A673 (cell line): ENCODE results near the gene HOXB8. TPM values are rescaled to one million over a fixed set of nuclear protein-coding genes. Genes with fewer than 3 reads are reported as not detected.

Experiments
- BruUV-seq: library from RNA; stranded (reverse); fragments of 400-500 nt; replicated peaks from 2 replicates; lab custom pipeline; 2021; lab: Mats Ljungman, UMichigan
- CTCF ChIA-PET: fragments of 300-600 bp; sonication (Branson Sonifier 250); formaldehyde crosslinking; loops from one replicate; lab custom pipeline; 2022; ENCODE audit warnings: antibody characterized with exemption; lab: Charles Lee
- POLR2A ChIA-PET: fragments of 300-600 bp; sonication (Branson Sonifier 250); formaldehyde crosslinking; loops from one replicate; lab custom pipeline; 2022; ENCODE audit warnings: antibody characterized with exemption; ENCODE audit not compliant: low non-redundant PET; lab: Charles Lee
- DNase-seq: peaks from one replicate; pipeline ENCODE4 v3.0.0-alpha.2; 2015; ENCODE audit warnings: low spot score
- H3K27ac ChIP-seq: fragments of 200-600 bp; sonication (generic); 2 replicates; pipeline ENCODE4 v1.5.1; 2016; ENCODE audit warnings: mixed run types, low read depth, mild to moderate bottlenecking, mixed read lengths, antibody characterized with exemption, low read length; ENCODE audit not compliant: poor library complexity, severe bottlenecking
- H3K27me3 ChIP-seq: fragments of 200-600 bp; sonication (generic); replicated peaks from 2 replicates; pipeline ENCODE4 v1.6.1; 2017; ENCODE audit warnings: mixed run types, low read depth, mild to moderate bottlenecking, mixed read lengths, antibody characterized with exemption, low read length; ENCODE audit not compliant: insufficient read depth, poor library complexity
- H3K36me3 ChIP-seq: fragments of 200-600 bp; sonication (generic); 2 replicates; pipeline ENCODE4 v1.6.1; 2016; ENCODE audit warnings: mixed run types, mild to moderate bottlenecking, mixed read lengths, antibody characterized with exemption, low read length; ENCODE audit not compliant: insufficient read depth, poor library complexity, severe bottlenecking
- H3K4me1 ChIP-seq: fragments of 200-600 bp; sonication (generic); 2 replicates; pipeline ENCODE4 v1.6.1; 2017; ENCODE audit warnings: mixed run types, mild to moderate bottlenecking, mixed read lengths, antibody characterized with exemption, low read length; ENCODE audit not compliant: insufficient read depth, poor library complexity, severe bottlenecking
- H3K4me3 ChIP-seq: fragments of 200-600 bp; sonication (generic); 2 replicates; pipeline ENCODE4 v1.5.1; 2016; ENCODE audit warnings: low read depth, mixed run types, mild to moderate bottlenecking, mixed read lengths, low read length; ENCODE audit not compliant: poor library complexity, severe bottlenecking
- H3K9me3 ChIP-seq: fragments of 200-600 bp; sonication (generic); 2 replicates; pipeline ENCODE4 v1.6.1; 2016; ENCODE audit warnings: mixed run types, low read depth, mild to moderate bottlenecking, mixed read lengths, antibody characterized with exemption, low read length; ENCODE audit not compliant: poor library complexity, severe bottlenecking
- CTCF ChIP-seq: fragments of 300-800, 200-600 bp; sonication (generic); conservative IDR thresholded peaks from 2 replicates; pipeline ENCODE4 v1.5.1; 2017; ENCODE audit warnings: low read depth, mild to moderate bottlenecking, antibody characterized with exemption, low read length, moderate library complexity, mixed read lengths
- EZH2 ChIP-seq: fragments of 200-600 bp; sonication (generic); IDR thresholded peaks from 2 replicates; pipeline ENCODE4 v1.6.1; 2017; ENCODE audit warnings: borderline replicate concordance, low read depth, mild to moderate bottlenecking, mixed read lengths, antibody characterized with exemption, low read length; ENCODE audit not compliant: poor library complexity, severe bottlenecking
- intact Hi-C: fragments of 100-400 bp; cut with micrococcal nuclease; formaldehyde crosslinking; loops from one replicate; pipeline ENCODE4 v1.10.0; 2022; ENCODE audit not compliant: unreplicated experiment
- total RNA-seq: library from RNA; stranded (reverse); gene quantifications from 2 replicates; pipeline ENCODE4 v1.2.3, GENCODE V29; 2021

The HOXB8 gene
- total RNA-seq, 1 experiment from 2014 or later, result 13.1 TPM

- no peak for TF ChIP-seq EZH2
- TF ChIP-seq CTCF, result no peak
- ChIA-PET POLR2A (interaction anchor here (0.5 kb wide), 1 partner anchor 583 kb away, joined by 6 read pairs; no protein-coding TSS in a partner anchor), CTCF (interaction anchor here (0.5 to 2.6 kb wide), 5 partner anchors 10 to 260 kb away, joined by 3 to 9 read pairs (median 6); partner anchors contain the start of gene HOXB8)
- Histone ChIP-seq H3K4me3 (peak overlapping the region; percentile 60), H3K4me1 (peaks cover 20% of the 10 kb centered on the region), H3K9me3 (no peaks in the 10 kb centered on the region), H3K27me3 (no peaks in the 10 kb centered on the region), H3K36me3 (no peaks in the 10 kb centered on the region), H3K27ac (peak overlapping the region; percentile 64)
- intact Hi-C loops, result no loop called here
- BruUV-seq, result no TSS peak
- DNase-seq, result peak; percentile 70
Measured at GRCh38 chr17:48624544-48625494, 9.7 kb upstream of the HOXB8 start.

GRCh38 chr17:48624118-48624517 is 9.0 kb upstream of the HOXB8 start:
- Histone ChIP-seq H3K4me3 (peak overlapping the region; percentile 60), H3K36me3 (no peaks in the 10 kb centered on the region), H3K9me3 (no peaks in the 10 kb centered on the region), H3K4me1 (peaks cover 23% of the 10 kb centered on the region), H3K27me3 (no peaks in the 10 kb centered on the region), H3K27ac (no peak overlapping the region)
- intact Hi-C loops, result no loop called here
- BruUV-seq, result no TSS peak
- ChIA-PET CTCF (interaction anchor here (1.0 to 2.6 kb wide), 2 partner anchors 11 to 12 kb away, joined by 3 to 7 read pairs; no protein-coding TSS in a partner anchor), POLR2A (interaction anchor here (0.6 kb wide), 2 partner anchors 268 to 426 kb away, joined by 3 to 13 read pairs; no protein-coding TSS in a partner anchor)
- DNase-seq, result no peak
- TF ChIP-seq CTCF (no peak), EZH2 (no peak)

GRCh38 chr17:48623583-48623982 is 8.5 kb upstream of the HOXB8 start:
- intact Hi-C loops, result no loop called here
- Histone ChIP-seq H3K36me3 (no peaks in the 10 kb centered on the region), H3K27me3 (no peaks in the 10 kb centered on the region), H3K4me1 (peaks cover 28% of the 10 kb centered on the region), H3K4me3 (no peak overlapping the region), H3K27ac (no peak overlapping the region), H3K9me3 (no peaks in the 10 kb centered on the region)
- ChIA-PET CTCF (interaction anchor here (1.0 to 2.6 kb wide), 2 partner anchors 11 to 13 kb away, joined by 3 to 7 read pairs; no protein-coding TSS in a partner anchor), POLR2A (interaction anchor here (0.5 to 0.6 kb wide), 3 partner anchors 72 to 426 kb away, joined by 3 to 13 read pairs (median 3); no protein-coding TSS in a partner anchor)
- DNase-seq, result no peak
- TF ChIP-seq CTCF (no peak), EZH2 (no peak)
- no TSS peak for BruUV-seq
